ENCODE measurements around the gene CDC14A.

The CDC14A gene

DNA sequence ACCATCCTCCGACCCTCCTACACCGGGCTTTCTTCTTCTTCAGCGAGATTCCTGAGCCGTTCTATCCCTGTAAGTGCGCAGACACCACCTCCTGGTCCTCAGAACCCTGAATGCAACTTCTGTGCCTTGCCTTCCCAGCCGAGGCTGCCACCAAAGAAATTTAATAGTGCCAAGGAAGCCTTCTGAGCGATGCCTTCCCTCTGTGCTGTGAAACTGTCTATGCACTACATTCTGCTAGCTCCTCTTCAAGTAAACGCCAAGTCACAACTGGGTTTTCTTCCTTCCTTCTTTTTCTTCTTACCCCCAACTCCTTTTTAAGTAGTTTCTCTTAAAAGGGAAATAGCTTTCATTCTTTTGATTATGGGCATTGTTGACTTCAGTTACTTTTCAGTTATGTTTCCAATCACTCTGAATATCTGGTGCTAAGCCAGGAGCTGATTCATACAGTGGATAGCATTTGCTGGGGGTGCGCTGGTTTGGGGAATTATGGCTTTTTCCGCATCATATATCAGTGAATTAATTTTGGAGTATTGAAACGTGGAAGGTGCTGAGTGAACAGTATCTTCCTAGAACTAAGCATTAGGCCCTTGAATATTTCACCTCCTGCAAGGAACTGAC lies 147.0 kb downstream of the CDC14A start:
- DNase-seq, result no peak

DNA sequence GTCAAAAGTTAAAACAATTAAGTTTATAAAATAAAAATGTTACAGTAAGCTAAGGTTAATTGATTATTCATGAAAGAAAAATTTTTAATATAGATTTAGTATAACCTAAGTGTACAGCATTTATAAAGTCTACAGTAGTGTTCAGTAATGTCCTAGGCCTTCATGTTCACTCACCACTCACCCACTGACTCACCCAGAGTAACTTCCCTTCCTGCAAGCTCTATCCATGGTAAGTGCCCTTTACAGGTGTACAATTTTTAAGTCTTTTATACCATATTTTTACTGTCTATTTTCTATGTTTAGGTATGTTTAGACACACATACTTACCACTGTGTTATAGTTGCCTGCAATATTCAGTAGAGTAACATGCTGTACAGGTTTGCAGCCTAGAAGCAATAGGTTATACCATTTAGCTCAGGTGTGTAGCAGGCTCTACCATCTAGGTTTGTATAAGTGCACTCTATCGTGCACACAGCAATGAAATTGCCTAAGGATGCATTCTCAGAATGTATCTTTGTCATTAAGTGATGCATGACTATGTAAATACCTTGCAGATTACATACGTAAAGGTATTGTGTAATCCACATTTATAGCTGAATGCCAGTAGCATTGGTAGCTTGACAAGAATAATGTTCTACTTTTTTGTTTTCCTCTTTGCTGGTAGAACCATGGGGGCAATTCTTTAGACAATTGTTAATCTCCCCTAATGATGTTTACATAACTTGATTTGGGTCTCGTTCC lies 149.9 kb downstream of the CDC14A start:
- DNase-seq, result no peak

DNA sequence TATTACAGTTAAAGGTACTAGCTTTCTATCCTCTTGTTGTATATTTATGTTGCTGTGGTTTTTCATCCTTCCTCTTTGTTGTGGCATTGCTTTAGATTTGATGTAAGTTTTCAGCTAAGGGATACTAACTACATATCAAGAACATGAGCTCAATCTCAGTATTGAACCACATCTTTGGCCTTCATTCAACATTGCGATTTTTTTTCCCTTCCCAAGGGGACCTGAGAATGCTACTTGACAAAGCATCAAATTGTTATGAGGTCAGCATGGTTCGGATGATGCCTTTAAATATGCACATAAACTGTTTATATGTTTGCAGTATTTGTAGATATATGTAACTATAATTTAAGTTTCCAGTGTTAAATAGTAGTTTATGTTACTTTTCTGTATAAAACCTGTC lies 153.9 kb downstream of the CDC14A start:
- DNase-seq, result no peak

DNA sequence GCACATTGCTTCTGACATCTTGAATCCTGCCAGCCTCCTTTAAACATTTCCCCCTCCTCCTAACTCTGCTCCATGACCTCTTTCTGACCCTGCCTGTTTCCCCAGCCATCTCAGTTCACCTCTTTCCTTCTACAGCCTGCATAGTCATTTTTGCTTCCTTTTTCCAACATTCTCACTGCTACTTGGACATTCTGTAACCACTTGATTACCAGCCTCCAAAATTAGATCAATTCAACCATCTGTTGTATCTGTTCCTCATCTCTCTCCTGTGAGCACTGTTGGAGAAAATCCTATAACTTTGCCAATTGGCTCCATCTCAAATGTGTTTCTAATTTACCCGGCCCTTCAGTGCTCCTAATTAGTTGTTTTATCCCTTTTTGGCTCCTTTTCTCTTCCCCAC lies 158.1 kb downstream of the CDC14A start:
- DNase-seq, result no peak

DNA sequence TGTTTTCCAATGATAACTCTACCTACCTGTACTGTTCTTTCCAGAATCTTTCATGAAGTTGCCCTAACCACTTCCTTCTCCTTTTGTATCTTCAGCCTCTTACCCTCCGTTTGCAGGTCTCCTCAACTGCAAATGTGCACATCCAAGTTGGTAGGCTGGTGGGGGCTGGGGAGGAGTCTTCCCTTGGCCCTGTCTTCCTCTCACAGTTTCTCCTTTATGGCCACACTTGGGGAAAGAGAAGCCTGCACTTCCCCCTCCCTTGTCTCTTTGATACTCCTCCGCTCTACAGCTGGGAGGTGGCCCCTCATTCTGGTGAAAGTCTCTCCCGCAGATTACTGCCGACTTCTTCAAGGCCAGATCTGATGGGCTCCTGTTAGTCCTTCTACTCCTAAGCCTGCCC lies 158.8 kb downstream of the CDC14A start:
- DNase-seq, result no peak

DNA sequence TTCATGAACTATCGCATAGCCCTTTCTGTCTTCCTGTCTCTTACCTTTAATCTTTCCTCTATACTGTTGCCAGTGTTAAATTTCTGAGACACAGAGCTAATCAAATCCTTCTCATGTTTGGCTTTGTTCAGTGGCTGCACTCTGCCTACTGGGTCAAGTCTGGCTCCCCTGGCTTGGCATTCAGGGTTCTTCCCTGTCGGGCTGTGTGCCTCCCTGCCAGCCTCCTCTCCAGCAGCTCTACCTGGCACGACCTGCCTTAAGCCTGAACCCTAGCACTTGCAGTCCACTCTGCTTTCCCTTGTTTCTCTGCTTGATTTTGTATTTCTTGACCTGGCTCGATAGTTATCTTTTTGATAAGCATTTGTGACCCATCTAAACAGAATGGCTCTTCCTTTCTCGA lies 159.5 kb downstream of the CDC14A start:
- DNase-seq, result no peak

DNA sequence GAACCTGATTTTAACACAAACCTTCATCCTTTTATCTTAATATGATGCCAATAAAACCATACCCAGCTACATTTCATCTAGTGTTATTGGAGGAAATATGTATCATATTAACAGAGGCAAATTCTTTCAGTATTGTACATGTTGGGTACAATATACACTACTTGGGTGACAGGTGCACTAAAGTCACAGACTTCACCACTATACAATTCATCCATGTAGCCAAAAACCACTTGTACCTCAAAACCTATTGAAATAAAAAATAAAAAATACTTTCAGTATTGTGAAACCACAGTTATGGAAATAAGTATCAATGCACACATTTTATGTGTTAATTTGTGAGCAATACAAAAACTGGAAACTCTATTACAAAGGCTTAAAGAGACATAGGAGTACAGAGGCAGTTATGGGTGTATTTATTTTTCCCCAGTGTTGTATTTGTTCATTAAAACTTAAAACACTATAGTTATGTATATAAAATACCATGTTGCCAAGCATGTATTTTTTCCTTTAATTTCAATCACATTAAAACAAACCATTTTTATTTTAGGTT lies 160.6 kb downstream of the CDC14A start:
- no peak for DNase-seq

DNA sequence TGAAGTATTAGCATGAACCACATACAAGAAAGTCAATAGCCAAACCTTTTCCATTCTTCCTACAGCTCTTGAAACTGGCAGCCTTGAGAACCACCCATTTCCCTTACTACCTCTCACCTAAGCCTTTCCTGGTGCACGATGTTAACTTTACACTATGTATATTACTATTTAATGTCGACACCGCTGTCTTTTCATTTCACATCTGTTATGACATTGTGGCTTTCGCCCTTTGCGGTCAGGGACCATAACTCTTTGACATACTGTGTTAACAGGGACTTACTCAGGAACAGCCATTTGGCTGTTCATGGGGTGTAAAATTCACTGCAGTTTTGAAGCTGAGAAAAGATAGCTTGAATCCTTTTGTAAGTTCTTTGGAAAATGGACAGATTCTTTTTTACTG lies 164.6 kb downstream of the CDC14A start:
- DNase-seq, result no peak

DNA sequence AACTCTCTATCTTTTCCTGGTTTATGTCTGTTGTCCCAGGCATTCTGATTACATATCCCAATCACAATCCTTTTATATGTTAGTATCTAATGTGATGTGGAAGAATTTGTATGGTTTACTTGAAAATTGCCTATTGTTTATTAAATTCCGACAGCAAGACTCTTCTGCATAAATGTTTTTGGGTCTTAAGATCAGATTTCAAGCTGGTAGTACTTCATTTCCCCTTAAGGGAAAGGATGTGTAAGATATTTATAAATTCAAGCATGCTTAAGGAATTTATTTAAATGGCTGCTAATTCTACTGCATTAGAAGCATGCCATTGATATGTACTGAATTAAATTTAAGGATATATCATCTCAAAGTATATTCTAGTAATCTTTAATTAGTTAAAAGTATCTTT lies 165.2 kb downstream of the CDC14A start:
- no peak for DNase-seq

DNA sequence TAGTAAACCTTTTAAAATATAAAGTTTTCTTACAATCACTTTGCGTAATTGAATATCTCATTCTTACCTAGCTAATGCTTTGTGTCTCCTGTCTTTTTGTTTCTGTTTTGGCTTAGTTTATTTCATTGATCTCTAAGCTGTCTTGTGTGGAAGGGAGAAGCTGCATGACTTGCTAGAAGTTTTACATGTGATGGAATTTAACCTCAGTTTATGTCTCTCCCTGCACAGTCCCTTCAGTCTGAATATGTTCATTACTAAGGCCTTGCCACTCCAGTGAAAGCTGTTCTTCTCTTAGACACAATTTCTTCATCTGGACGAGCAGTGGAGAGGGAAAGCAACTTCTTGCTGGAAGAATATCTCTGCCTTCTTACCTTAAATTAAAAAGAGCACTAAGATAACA lies 165.7 kb downstream of the CDC14A start:
- no peak for DNase-seq

DNA sequence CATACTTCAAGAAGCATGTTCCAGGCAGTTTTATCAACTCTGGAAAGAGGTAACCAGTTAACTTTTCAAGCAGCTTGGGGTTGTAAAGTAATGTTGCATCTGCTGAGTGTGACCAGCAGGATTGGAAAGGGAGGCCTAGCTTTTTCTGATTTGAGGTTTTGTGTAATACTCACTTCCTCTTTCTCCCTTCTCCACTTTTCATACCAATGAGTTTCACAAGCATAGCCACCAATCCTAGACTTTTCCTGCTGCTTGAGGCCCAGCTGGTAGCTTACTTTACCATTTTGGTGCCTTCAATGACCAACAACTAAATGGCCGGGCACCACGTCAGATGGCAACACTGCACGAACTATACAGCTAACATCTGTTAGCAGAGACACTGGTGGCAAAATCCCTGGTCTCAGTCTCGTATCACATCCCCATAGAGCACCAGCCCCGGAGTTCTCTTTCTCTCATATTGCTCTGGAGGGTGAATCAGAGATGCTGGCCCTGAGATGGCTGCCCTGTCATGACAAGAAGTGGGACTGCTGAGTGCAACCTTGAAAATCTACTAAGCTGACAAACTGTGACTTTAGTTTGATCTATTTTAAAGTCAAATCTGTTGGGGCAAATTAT lies 170.8 kb downstream of the CDC14A start:
- DNase-seq, result no peak

DNA sequence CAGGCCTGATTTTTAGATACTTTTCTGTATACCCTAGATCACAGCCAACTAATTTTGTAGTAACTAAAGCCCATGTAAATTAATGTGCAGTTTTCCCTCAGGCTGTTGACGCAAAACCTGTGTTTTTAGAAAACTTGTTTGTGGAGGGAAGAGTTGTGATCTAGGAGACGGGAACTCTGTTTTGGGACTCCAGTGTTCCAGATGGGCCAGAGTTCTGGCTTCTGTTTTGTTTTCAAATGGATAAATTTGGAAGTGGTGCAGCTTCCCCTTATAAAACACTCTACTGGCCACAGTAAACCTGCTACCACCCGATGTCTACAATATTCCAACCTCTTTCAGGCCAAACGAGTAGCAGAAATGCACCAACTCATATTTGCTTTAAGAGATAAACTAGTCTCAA lies 172.0 kb downstream of the CDC14A start:
- DNase-seq, result no peak

DNA sequence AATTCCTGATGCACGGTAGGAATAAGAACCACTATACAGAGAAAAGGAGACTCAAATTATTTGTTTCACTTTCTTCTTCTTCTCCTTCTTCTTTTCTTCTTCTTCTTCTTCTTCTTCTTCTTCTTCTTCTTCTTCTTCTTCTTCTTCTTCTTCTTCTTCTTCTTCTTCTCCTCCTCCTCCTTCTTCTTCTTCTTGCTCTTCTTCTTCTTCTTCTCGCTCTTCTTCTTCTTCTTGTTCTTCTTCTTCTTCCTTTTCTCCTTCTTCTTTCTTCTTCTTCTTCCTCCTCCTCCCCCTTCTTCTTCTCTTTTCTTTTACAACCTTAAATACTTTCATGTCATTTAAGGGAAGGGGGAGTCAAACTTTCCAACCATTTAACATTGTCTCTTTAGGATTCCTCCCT lies 174.6 kb downstream of the CDC14A start:
- DNase-seq, result no peak

DNA sequence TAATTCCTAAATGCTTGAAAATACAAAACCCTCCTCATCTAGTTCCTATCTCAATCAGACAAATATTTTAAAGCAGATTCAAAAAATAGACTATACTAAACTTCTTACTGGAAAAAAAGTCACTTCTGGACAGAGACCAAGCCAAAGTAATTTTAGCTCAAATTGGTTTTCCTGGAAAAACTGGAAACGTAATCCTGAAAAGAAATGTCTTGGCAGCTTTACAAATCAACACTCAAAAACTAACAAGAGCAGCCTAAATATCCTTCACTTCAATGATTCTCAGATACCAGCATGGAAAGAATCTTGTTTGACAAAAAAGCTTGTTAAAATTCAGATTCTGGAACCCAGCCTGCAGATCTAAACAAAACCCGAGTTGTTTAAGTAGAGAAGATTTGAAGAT lies 176.6 kb downstream of the CDC14A start:
- no peak for DNase-seq

DNA sequence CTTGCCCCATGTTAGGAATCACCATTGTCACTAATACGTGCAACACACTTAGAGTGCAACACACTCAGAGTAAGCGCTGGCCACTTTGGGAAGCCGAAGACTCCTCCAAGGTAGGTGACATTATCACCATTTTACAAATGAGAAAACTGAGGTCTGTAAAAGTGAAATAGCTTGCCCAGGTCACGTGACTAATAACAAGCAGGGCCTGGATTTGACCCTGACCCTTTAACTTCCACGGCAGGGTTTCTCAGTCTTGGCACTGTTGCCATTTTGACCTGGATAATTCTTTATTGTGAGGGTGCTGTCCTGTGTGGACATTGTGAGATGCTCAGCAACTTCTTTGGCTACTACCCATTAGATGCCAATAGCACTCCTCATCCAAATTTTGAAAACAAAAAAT lies 177.8 kb downstream of the CDC14A start:
- DNase-seq, result no peak

DNA sequence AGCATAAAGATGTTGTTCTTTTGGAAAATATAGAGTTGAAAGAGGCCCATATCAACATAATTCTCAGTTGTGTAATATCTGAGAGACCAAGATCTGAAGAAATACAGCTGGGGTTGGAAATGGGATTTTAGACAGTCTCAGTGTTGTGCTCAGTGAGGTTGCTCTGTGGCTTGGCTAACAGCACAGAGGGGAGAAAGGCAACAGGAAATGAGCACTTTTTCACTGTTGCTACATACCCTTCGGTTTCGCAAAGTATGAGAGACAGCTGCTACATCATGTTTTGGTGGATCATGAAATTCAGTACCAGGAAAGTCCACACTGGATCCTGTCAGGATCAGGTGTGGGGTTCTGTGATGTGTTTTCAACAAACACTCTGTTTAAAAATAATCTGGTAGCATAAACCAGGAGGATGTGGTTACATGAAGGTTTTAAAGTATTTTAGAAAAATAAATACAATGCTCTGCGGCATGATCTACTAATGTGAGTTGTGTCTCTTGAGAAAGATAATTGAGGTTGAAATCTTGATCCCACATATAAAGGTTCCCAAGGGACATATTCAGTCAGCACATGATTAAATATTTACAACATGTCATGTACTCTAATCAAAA lies 178.7 kb downstream of the CDC14A start:
- DNase-seq, result no peak

DNA sequence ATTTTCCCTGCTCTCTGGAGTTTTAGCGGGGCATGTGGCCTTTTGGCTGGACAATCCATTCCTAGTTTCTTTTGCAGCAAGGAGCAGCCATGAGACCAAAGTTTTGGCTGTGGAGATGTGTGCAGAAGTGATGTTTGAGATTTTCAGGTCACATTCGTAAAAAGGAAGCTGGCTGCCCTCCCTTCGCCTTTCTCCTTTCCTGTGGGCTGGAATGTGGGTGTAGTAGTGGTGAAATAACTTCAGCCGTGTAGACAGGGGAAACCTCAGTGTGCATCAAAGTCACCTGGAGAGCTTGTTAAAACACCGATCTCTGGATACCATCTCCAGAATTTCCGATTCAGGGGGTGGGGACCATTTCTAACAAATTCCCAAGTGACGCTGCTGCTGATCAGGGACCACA lies 180.3 kb downstream of the CDC14A start:
- DNase-seq, result no peak

DNA sequence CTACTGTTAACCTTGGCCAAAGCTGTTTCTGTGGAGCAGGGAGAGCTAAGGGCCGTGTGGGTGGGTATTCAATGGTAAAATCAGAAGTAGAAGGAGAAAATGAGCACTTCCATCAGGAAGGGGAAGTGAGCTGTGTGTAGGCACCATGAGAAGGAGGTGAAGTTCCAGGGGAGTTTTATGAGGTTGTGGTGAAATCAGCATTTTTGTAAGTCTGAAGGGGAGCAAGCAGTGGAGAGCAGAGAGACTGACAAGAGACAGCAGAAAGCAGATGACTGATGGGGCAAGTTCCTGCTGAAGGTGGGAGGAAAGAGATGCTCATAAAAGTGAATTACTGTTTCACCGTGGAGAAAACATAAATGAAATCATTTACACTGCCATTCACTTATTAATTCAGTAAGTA lies 183.0 kb downstream of the CDC14A start:
- DNase-seq, result no peak

DNA sequence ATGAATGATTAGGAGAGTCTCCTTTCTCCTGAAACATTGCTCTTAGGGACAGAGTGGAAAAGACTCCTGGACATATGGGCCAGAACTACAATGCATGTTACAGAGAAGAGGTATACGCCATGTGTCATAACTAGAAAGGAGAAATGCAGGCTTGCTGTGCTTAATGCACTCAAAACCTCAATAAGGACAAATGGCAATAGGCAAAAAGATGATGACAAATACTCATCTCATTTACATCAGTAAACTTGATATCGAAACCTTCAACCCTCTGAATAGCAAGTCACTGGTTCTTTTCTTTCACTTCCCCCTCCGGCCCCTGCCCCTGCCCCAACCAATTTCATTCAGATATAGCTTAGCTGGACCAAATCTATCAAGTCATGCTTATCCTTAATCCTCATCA lies 183.7 kb downstream of the CDC14A start:
- no peak for DNase-seq

DNA sequence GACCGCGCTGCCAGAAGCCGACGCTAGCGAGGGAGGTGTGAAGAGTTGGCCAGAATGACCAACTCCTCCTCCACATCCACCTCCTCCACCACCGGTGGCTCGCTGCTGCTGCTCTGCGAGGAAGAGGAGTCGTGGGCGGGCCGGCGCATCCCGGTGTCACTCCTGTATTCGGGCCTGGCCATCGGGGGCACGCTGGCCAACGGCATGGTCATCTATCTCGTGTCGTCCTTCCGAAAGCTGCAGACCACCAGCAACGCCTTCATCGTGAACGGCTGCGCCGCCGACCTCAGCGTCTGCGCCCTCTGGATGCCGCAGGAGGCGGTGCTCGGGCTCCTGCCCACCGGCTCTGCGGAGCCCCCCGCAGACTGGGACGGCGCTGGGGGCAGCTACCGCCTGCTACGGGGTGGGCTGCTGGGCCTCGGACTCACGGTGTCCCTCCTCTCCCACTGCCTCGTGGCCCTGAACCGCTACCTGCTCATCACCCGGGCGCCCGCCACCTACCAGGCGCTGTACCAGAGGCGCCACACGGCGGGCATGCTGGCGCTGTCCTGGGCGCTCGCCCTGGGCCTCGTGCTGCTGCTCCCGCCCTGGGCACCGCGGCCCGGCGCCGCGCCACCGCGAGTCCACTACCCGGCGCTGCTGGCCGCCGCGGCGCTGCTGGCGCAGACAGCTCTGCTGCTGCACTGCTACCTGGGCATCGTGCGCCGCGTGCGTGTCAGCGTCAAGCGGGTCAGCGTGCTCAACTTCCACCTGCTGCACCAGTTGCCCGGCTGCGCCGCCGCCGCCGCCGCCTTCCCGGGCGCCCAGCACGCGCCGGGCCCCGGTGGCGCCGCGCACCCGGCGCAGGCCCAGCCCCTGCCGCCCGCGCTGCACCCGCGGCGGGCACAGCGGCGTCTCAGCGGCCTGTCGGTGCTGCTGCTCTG lies 186.9 kb downstream of the CDC14A start:
- DNase-seq, result peak; percentile 28

DNA sequence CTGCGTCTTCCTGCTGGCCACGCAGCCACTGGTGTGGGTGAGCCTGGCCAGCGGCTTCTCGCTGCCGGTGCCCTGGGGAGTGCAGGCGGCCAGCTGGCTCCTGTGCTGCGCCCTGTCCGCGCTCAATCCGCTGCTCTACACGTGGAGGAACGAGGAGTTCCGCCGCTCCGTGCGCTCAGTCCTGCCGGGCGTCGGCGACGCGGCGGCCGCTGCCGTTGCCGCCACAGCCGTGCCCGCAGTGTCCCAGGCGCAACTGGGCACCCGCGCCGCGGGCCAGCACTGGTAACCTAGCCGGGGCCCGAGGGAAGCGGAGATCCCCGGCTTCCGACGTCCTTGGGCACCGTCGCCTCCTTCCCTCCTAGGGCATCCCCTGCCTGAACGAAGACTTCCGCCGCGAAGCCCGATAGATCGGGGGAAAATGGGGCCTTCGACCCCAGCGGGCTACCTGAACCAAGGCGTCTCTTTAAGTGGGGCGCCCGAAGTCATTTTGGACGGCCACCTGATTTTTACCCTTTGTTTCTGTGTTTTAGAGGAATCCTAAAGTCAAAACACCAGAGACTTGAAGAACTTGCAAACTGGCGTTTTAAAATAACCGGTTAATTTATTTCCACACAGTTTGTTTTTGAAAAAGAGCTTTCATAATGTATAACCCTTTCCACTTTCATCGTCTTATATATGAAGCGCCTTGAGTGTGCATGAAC lies 187.7 kb downstream of the CDC14A start:
- DNase-seq, result peak; percentile 33

DNA sequence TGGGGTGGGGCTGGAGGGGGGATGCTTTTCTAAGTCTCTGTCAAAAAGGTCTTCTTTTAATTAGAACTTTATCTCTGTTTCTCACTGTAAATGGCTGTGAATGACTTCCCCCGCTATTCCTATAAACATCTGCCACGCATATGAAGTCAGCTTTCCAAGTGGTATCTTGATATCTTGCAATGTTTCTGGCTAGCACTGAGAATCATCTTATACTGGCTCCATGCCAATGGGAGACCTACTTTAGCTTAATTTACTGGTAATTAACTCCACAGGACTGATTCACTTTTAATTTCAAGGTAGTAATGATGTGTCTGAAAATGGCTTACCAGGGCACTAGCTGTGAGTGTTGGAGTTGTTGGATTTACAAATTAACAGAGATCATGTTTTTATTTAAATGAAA lies 190.0 kb downstream of the CDC14A start:
- DNase-seq, result peak; percentile 7
